HG02973 (cell line): Measurements from ENCODE around the gene PRMT3.
"Not testable (repeated sequence)": the region's sequence is repeated elsewhere in the genome, so short reads cannot be mapped to it uniquely, and the experiment has no call there.

Experiments
- ATAC-seq: cut with Tn5 transposase; IDR thresholded peaks from one replicate; pipeline ENCODE4 v1.9.1; 2021; ENCODE audit warnings: moderate library complexity; ENCODE audit not compliant: unreplicated experiment

Gene PRMT3

GRCh38 chr11:20497124-20497792 is 109.7 kb downstream of the PRMT3 start:
- ATAC-seq: no peak

GRCh38 chr11:20501252-20501651 is 113.7 kb downstream of the PRMT3 start:
- peak; percentile 86 for ATAC-seq

- no peak for ATAC-seq
These were observed 114.5 kb downstream of the PRMT3 start for GRCh38 chr11:20501971-20502370.

GRCh38 chr11:20511982-20512381 is 124.5 kb downstream of the PRMT3 start:
- ATAC-seq: no peak

- no peak for ATAC-seq
These were observed 125.4 kb downstream of the PRMT3 start for GRCh38 chr11:20512869-20513268.

- no peak for ATAC-seq
These were observed 130.9 kb downstream of the PRMT3 start for GRCh38 chr11:20518323-20518834.

GRCh38 chr11:20522536-20522935 is 135.0 kb downstream of the PRMT3 start:
- no peak for ATAC-seq

GRCh38 chr11:20529757-20530156 is 142.2 kb downstream of the PRMT3 start:
- no peak for ATAC-seq

- ATAC-seq: no peak
These were observed 143.6 kb downstream of the PRMT3 start for GRCh38 chr11:20530942-20531703.

GRCh38 chr11:20535271-20535881 is 147.9 kb downstream of the PRMT3 start:
- ATAC-seq: no peak

- no peak for ATAC-seq
These were observed 148.8 kb downstream of the PRMT3 start for GRCh38 chr11:20536365-20536764.

GRCh38 chr11:20536784-20537183 is 149.3 kb downstream of the PRMT3 start:
- ATAC-seq: no peak

- ATAC-seq: no peak
These were observed 154.0 kb downstream of the PRMT3 start for GRCh38 chr11:20541503-20541902.

- ATAC-seq: no peak
These were observed 157.2 kb downstream of the PRMT3 start for GRCh38 chr11:20544603-20545237.

- ATAC-seq: no peak
These were observed 159.9 kb downstream of the PRMT3 start for GRCh38 chr11:20547411-20547810.

GRCh38 chr11:20551096-20551495 is 163.6 kb downstream of the PRMT3 start:
- ATAC-seq: no peak

- no peak for ATAC-seq
These were observed 168.3 kb downstream of the PRMT3 start for GRCh38 chr11:20555783-20556182.

GRCh38 chr11:20556396-20556795 is 168.9 kb downstream of the PRMT3 start:
- ATAC-seq: not testable (repeated sequence)

- no peak for ATAC-seq
These were observed 171.2 kb downstream of the PRMT3 start for GRCh38 chr11:20558741-20559140.
